HepG2 (cell line): ENCODE data around the gene DDI2.

Experiments used
- FOSL2 ChIP-seq: sonication (generic); formaldehyde crosslinking; IDR thresholded peaks from 2 replicates; pipeline ENCODE4 v1.4.0; 2020; ENCODE audit warnings: missing genetic modification reagents
- GABPA ChIP-seq, 2 experiments: IDR thresholded peaks; 2 replicates each; pipeline ENCODE4 v1.6.1; 2011 to 2016; ENCODE audit warnings: low read depth in 2 of 2, low read length in 1 of 2, missing biosample characterization in 1 of 2, missing genetic modification characterization in 1 of 2
- JUNB ChIP-seq: sonication (generic); formaldehyde crosslinking; IDR thresholded peaks from 2 replicates; pipeline ENCODE4 v1.8.0; 2022; ENCODE audit warnings: missing genetic modification reagents, mild to moderate bottlenecking, borderline replicate concordance
- NCOA2 ChIP-seq: sonication (generic); formaldehyde crosslinking; IDR thresholded peaks from 2 replicates; pipeline ENCODE4 v1.8.0; 2022; ENCODE audit warnings: inconsistent platforms
- TF ChIP-seq, protein P1 (sequence below): sonication (generic); formaldehyde crosslinking; IDR thresholded peaks from 2 replicates; pipeline ENCODE4 v1.4.0; 2020; ENCODE audit warnings: mild to moderate bottlenecking, missing genetic modification reagents
- TF ChIP-seq, protein P2 (sequence below): IDR thresholded peaks from 2 replicates; pipeline ENCODE4 v1.6.1; 2012; ENCODE audit warnings: inconsistent platforms
- TF ChIP-seq, protein P3 (sequence below): sonication (generic); formaldehyde crosslinking; IDR thresholded peaks from 2 replicates; pipeline ENCODE4 v1.5.0; 2020; ENCODE audit warnings: mild to moderate bottlenecking, missing genetic modification reagents

DNA sequence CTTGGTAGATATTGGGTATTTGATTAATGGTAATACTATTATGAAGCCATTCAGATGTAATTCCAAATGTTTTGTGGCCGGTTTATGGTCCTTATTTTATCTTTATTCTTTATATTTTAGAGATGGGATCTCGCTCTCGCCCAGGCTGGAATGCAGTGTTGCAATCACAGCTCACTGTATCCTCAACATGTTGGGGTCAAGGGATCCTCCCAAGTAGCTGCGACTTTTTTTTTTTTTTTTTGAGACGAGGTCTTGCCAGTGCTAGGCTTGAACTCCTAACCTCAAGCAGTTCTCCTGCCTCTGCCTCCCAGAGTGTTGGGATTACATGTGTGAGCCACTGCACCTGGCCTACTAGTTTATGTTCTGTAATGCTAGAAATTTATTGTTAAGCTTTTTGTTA, 4.7 kb downstream of the DDI2 start:
- TF ChIP-seq GABPA (IDR thresholded peaks at IDR 0.05; ENCODE audit: low read depth, low read length) (no peak), GABPA (CRISPR knock-in tag; IDR thresholded peaks at IDR 0.05; ENCODE audit: low read depth) (no peak), JUNB (no peak), FOSL2 (no peak), NCOA2 (CRISPR knock-in tag) (no peak)
- TF ChIP-seq, protein P1, sequence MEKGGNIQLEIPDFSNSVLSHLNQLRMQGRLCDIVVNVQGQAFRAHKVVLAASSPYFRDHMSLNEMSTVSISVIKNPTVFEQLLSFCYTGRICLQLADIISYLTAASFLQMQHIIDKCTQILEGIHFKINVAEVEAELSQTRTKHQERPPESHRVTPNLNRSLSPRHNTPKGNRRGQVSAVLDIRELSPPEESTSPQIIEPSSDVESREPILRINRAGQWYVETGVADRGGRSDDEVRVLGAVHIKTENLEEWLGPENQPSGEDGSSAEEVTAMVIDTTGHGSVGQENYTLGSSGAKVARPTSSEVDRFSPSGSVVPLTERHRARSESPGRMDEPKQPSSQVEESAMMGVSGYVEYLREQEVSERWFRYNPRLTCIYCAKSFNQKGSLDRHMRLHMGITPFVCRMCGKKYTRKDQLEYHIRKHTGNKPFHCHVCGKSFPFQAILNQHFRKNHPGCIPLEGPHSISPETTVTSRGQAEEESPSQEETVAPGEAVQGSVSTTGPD, result no peak
- TF ChIP-seq, protein P2, sequence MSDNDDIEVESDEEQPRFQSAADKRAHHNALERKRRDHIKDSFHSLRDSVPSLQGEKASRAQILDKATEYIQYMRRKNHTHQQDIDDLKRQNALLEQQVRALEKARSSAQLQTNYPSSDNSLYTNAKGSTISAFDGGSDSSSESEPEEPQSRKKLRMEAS, result no peak
- TF ChIP-seq, protein P3, sequence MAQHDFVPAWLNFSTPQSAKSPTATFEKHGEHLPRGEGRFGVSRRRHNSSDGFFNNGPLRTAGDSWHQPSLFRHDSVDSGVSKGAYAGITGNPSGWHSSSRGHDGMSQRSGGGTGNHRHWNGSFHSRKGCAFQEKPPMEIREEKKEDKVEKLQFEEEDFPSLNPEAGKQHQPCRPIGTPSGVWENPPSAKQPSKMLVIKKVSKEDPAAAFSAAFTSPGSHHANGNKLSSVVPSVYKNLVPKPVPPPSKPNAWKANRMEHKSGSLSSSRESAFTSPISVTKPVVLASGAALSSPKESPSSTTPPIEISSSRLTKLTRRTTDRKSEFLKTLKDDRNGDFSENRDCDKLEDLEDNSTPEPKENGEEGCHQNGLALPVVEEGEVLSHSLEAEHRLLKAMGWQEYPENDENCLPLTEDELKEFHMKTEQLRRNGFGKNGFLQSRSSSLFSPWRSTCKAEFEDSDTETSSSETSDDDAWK, result no peak
